Renal cortical epithelial cell (primary cell): ENCODE measurements around the gene INO80B. TPM values are rescaled to one million over a fixed set of nuclear protein-coding genes. Genes with fewer than 3 reads are reported as not detected.
"Not testable (repeated sequence)": the region's sequence is repeated elsewhere in the genome, so short reads cannot be mapped to it uniquely, and the experiment has no call there.

Experiments
- DNase-seq: peaks from one replicate; pipeline ENCODE4 v3.0.0-alpha.2; 2011; ENCODE audit warnings: low read depth
- total RNA-seq: library from RNA; depleted of rRNA; stranded (reverse); fragments of >200 nt; gene quantifications from 2 replicates; pipeline ENCODE4 v1.2.3, GENCODE V29; 2014

Gene INO80B
- total RNA-seq, 1 donor from 2014 or later, result 27.2 TPM

- no peak for DNase-seq
These were observed 27.3 kb downstream of the INO80B start for GRCh38 chr2:74481961-74482800.

- DNase-seq, result peak; percentile 90
These were observed 28.2 kb downstream of the INO80B start, which contains the start of the genes CCDC142 and TTC31 for GRCh38 chr2:74482801-74483674. Gene CCDC142, minus strand, starts transcription at chr2:74482998. Its CDS starts 161 bp downstream, at chr2:74482837. Gene TTC31, plus strand, starts transcription at chr2:74483081. Its CDS starts 15 bp downstream, at chr2:74483096.

- not testable (repeated sequence) for DNase-seq
These were observed 28.8 kb downstream of the INO80B start for GRCh38 chr2:74483675-74484164.

- no peak for DNase-seq
These were observed 31.3 kb downstream of the INO80B start for GRCh38 chr2:74486141-74486540.

- DNase-seq, result no peak
These were observed 34.0 kb downstream of the INO80B start for GRCh38 chr2:74488643-74489481.

GRCh38 chr2:74489906-74490305 is 35.0 kb downstream of the INO80B start:
- no peak for DNase-seq

GRCh38 chr2:74491648-74492544 is 37.0 kb downstream of the INO80B start:
- no peak for DNase-seq

- DNase-seq, result no peak
These were observed 38.7 kb downstream of the INO80B start for GRCh38 chr2:74493546-74493945.

GRCh38 chr2:74495440-74495839 is 40.6 kb downstream of the INO80B start:
- DNase-seq, result no peak

GRCh38 chr2:74496997-74497776 is 42.3 kb downstream of the INO80B start:
- DNase-seq, result no peak

GRCh38 chr2:74497777-74498499 is 43.1 kb downstream of the INO80B start:
- no peak for DNase-seq

- peak; percentile 19 for DNase-seq
These were observed 43.8 kb downstream of the INO80B start for GRCh38 chr2:74498500-74499266.

- DNase-seq, result no peak
These were observed 44.5 kb downstream of the INO80B start, which contains the start of gene LBX2 for GRCh38 chr2:74499267-74499939. Gene LBX2, minus strand, starts transcription at chr2:74499603. Its CDS starts 66 bp downstream, at chr2:74499537.

GRCh38 chr2:74499940-74500577 is 45.2 kb downstream of the INO80B start:
- no peak for DNase-seq

- no peak for DNase-seq
These were observed 45.7 kb downstream of the INO80B start for GRCh38 chr2:74500578-74500946.

- no peak for DNase-seq
These were observed 46.6 kb downstream of the INO80B start for GRCh38 chr2:74501335-74502071.
